Trophoblast cell (in vitro differentiated cells and primary cell): ENCODE measurements around the gene IFRD2.

Experiments used
- DNase-seq, 2 donors: peaks; one replicate each; pipeline ENCODE4 v3.0.0-alpha.2; 2016
- H2AFZ ChIP-seq: 2 replicates; pipeline ENCODE4 v1.6.1; 2013; ENCODE audit warnings: low read length, moderate library complexity, mild to moderate bottlenecking; ENCODE audit not compliant: insufficient read depth, poor library complexity
- H2AK5ac ChIP-seq: 2 replicates; pipeline ENCODE4 v1.6.1; 2013; ENCODE audit warnings: mild to moderate bottlenecking, low read length
- H2BK120ac ChIP-seq: 2 replicates; pipeline ENCODE4 v1.6.1; 2013; ENCODE audit warnings: low read length, mild to moderate bottlenecking, moderate library complexity; ENCODE audit not compliant: insufficient read depth, poor library complexity
- H2BK12ac ChIP-seq: 2 replicates; pipeline ENCODE4 v1.6.1; 2013; ENCODE audit warnings: mild to moderate bottlenecking, low read length, moderate library complexity
- H2BK5ac ChIP-seq: 2 replicates; pipeline ENCODE4 v1.6.1; 2013; ENCODE audit warnings: low read length, low read depth, moderate library complexity, mild to moderate bottlenecking; ENCODE audit not compliant: poor library complexity
- H3K14ac ChIP-seq: 2 replicates; pipeline ENCODE4 v1.6.1; 2013; ENCODE audit warnings: mild to moderate bottlenecking, low read length
- H3K18ac ChIP-seq: 2 replicates; pipeline ENCODE4 v1.6.1; 2013; ENCODE audit warnings: mild to moderate bottlenecking, low read length
- H3K23ac ChIP-seq: 2 replicates; pipeline ENCODE4 v1.6.1; 2013; ENCODE audit warnings: low read length
- H3K27ac ChIP-seq: 2 replicates; pipeline ENCODE4 v1.5.1; 2013; ENCODE audit warnings: low read depth, mild to moderate bottlenecking, inconsistent platforms, low read length, moderate library complexity
- H3K27me3 ChIP-seq: 2 replicates; pipeline ENCODE4 v1.6.1; 2013; ENCODE audit warnings: inconsistent platforms, mild to moderate bottlenecking, low read length, moderate library complexity; ENCODE audit not compliant: insufficient read depth
- H3K36me3 ChIP-seq, 2 experiments: 1 replicate in 1 of 2; 2 replicates in 1 of 2; pipeline ENCODE4 v1.6.1; 2013; ENCODE audit warnings: low read length in 2 of 2, mild to moderate bottlenecking in 2 of 2, moderate library complexity in 1 of 2; ENCODE audit not compliant: insufficient read depth in 2 of 2, control insufficient read depth in 1 of 2
- H3K4ac ChIP-seq: 2 replicates; pipeline ENCODE4 v1.6.1; 2013; ENCODE audit warnings: low read depth, mild to moderate bottlenecking, low read length, moderate library complexity
- H3K4me1 ChIP-seq, 2 experiments: 1 replicate in 1 of 2; 2 replicates in 1 of 2; pipeline ENCODE4 v1.6.1; 2013; ENCODE audit warnings: low read length in 2 of 2, mild to moderate bottlenecking in 2 of 2, moderate library complexity in 1 of 2; ENCODE audit not compliant: insufficient read depth in 2 of 2, control insufficient read depth in 1 of 2
- H3K4me2 ChIP-seq: 2 replicates; pipeline ENCODE4 v1.6.1; 2013; ENCODE audit warnings: inconsistent platforms, mild to moderate bottlenecking, low read length, moderate library complexity
- H3K4me3 ChIP-seq: 2 replicates; pipeline ENCODE4 v1.5.1; 2013; ENCODE audit warnings: mild to moderate bottlenecking, low read depth, low read length, inconsistent platforms
- H3K79me1 ChIP-seq: one replicate; pipeline ENCODE4 v1.6.1; 2013; ENCODE audit warnings: low read length
- H3K79me2 ChIP-seq: 2 replicates; pipeline ENCODE4 v1.6.1; 2013; ENCODE audit warnings: low read length, mild to moderate bottlenecking; ENCODE audit not compliant: control insufficient read depth, insufficient read depth, poor library complexity
- H3K9ac ChIP-seq: 2 replicates; pipeline ENCODE4 v1.6.1; 2013; ENCODE audit warnings: mild to moderate bottlenecking, low read length
- H3K9me3 ChIP-seq: 2 replicates; pipeline ENCODE4 v1.6.1; 2013; ENCODE audit warnings: low read depth, mild to moderate bottlenecking, control low read depth, inconsistent platforms, low read length; ENCODE audit not compliant: insufficient read depth
- H4K12ac ChIP-seq: 2 replicates; pipeline ENCODE4 v1.6.1; 2013; ENCODE audit warnings: low read depth, mild to moderate bottlenecking, low read length, moderate library complexity
- H4K8ac ChIP-seq: 2 replicates; pipeline ENCODE4 v1.6.1; 2013; ENCODE audit warnings: low read depth, mild to moderate bottlenecking, low read length, moderate library complexity
- H4K91ac ChIP-seq: one replicate; pipeline ENCODE4 v1.6.1; 2013; ENCODE audit warnings: low read depth, mild to moderate bottlenecking, low read length, moderate library complexity
- WGBS: extraction: QIAGEN DNeasy Blood & Tissue Kit; methylation state at CpG from one replicate; pipeline ENCODE4 v1.1.7; 2013; ENCODE audit warnings: missing lambda C conversion rate; ENCODE audit not compliant: insufficient read length, insufficient coverage; ENCODE audit errors: extremely low coverage; 5-methylcytosine and 5-hydroxymethylcytosine counted together

IFRD2 gene

GRCh38 chr3:50266017-50266416 lies 26.2 kb downstream of the IFRD2 start:
- WGBS: no CpG with 5 or more reads among the region's 6 CpGs
- Histone ChIP-seq H3K4ac (no peak overlapping the region), H4K12ac (no peak overlapping the region), H2AK5ac (peak overlapping the region; percentile 53), H3K9ac (no peak overlapping the region), H2BK12ac (peak overlapping the region; percentile 98), H3K4me1 (peaks cover 45 to 46% of the 10 kb centered on the region in 2 experiments), H3K27me3 (no peaks in the 10 kb centered on the region), H2BK120ac (peak overlapping the region; percentile 62), H3K9me3 (no peaks in the 10 kb centered on the region), H3K27ac (peak overlapping the region; percentile 41), H2BK5ac (peak overlapping the region; percentile 81), H3K36me3 (no peaks in the 10 kb centered on the region), H3K23ac (no peak overlapping the region), H3K4me3 (no peak overlapping the region), H2AFZ (no peak overlapping the region), H4K8ac (peak overlapping the region; percentile 80), H3K79me2 (peaks cover 7% of the 10 kb centered on the region), H3K79me1 (peaks cover 31% of the 10 kb centered on the region), H3K18ac (peak overlapping the region; percentile 56), H3K14ac (peak overlapping the region; percentile 92), H3K4me2 (no peak overlapping the region), H4K91ac (peak overlapping the region; percentile 98)
- DNase-seq: peak; percentile 64 to 73

GRCh38 chr3:50265571-50265970 lies 26.7 kb downstream of the IFRD2 start:
- Histone ChIP-seq H2BK12ac (peak overlapping the region; percentile 98), H2BK5ac (peak overlapping the region; percentile 81), H3K9me3 (no peaks in the 10 kb centered on the region), H3K9ac (no peak overlapping the region), H3K79me1 (peaks cover 35% of the 10 kb centered on the region), H3K4me3 (no peak overlapping the region), H3K27ac (peak overlapping the region; percentile 41), H3K14ac (peak overlapping the region; percentile 92), H3K79me2 (peaks cover 10% of the 10 kb centered on the region), H4K12ac (peak overlapping the region; percentile 12), H3K27me3 (no peaks in the 10 kb centered on the region), H2AFZ (peak overlapping the region; percentile 8), H4K91ac (peak overlapping the region; percentile 98), H2AK5ac (peak overlapping the region; percentile 53), H2BK120ac (peak overlapping the region; percentile 62), H3K18ac (peak overlapping the region; percentile 56), H3K4ac (peak overlapping the region; percentile 66), H3K23ac (no peak overlapping the region), H3K4me2 (no peak overlapping the region), H3K4me1 (peaks cover 45 to 48% of the 10 kb centered on the region in 2 experiments), H4K8ac (peak overlapping the region; percentile 80), H3K36me3 (no peaks in the 10 kb centered on the region)
- no CpG with 5 or more reads among the region's 1 CpG for WGBS
- no peak for DNase-seq

- Histone ChIP-seq H3K14ac (peak overlapping the region; percentile 92), H3K4me3 (no peak overlapping the region), H3K9ac (no peak overlapping the region), H3K18ac (peak overlapping the region; percentile 56), H3K79me2 (peaks cover 14% of the 10 kb centered on the region), H3K79me1 (peaks cover 40% of the 10 kb centered on the region), H2BK12ac (peak overlapping the region; percentile 98), H2AFZ (no peak overlapping the region), H4K91ac (peak overlapping the region; percentile 98), H3K4ac (peak overlapping the region; percentile 49), H3K36me3 (no peaks in the 10 kb centered on the region), H3K23ac (no peak overlapping the region), H3K4me2 (no peak overlapping the region), H4K12ac (peak overlapping the region; percentile 12), H3K27ac (peak overlapping the region; percentile 41), H3K27me3 (no peaks in the 10 kb centered on the region), H3K9me3 (no peaks in the 10 kb centered on the region), H4K8ac (peak overlapping the region; percentile 80), H2BK5ac (peak overlapping the region; percentile 81), H3K4me1 (peaks cover 46 to 49% of the 10 kb centered on the region in 2 experiments), H2BK120ac (peak overlapping the region; percentile 62), H2AK5ac (peak overlapping the region; percentile 53)
- no CpG with 5 or more reads among the region's 7 CpGs for WGBS
- DNase-seq: peak; percentile 90 to 91
Observed at GRCh38 chr3:50264964-50265485, 27.2 kb downstream of the IFRD2 start.

- H2BK120ac ChIP-seq: peak overlapping the region; percentile 96
- peak overlapping the region; percentile 35 for H2AFZ ChIP-seq
- no CpG with 5 or more reads among the region's 7 CpGs for WGBS
- peaks cover 14% of the 10 kb centered on the region for H3K79me2 ChIP-seq
- H4K8ac ChIP-seq: peak overlapping the region; percentile 87
- no peaks in the 10 kb centered on the region for H3K9me3 ChIP-seq
- peak overlapping the region; percentile 51 for H4K12ac ChIP-seq
- H3K27me3 ChIP-seq: no peaks in the 10 kb centered on the region
- peak overlapping the region; percentile 88 for H3K18ac ChIP-seq
- H4K91ac ChIP-seq: peak overlapping the region; percentile 97
- H3K4me2 ChIP-seq: peak overlapping the region; percentile 44
- peak overlapping the region; percentile 95 for H2BK12ac ChIP-seq
- peak; percentile 89 to 93 for DNase-seq
- H3K36me3 ChIP-seq: peaks cover 0 to 1% of the 10 kb centered on the region in 2 experiments
- H3K4me1 ChIP-seq: peaks cover 45 to 48% of the 10 kb centered on the region in 2 experiments
- H3K23ac ChIP-seq: no peak overlapping the region
- H3K14ac ChIP-seq: peak overlapping the region; percentile 96
- H3K4ac ChIP-seq: peak overlapping the region; percentile 61
- H3K4me3 ChIP-seq: no peak overlapping the region
- peak overlapping the region; percentile 94 for H2AK5ac ChIP-seq
- peak overlapping the region; percentile 20 for H3K9ac ChIP-seq
- peak overlapping the region; percentile 93 for H3K27ac ChIP-seq
- H2BK5ac ChIP-seq: peak overlapping the region; percentile 91
- H3K79me1 ChIP-seq: peaks cover 41% of the 10 kb centered on the region
Observed at GRCh38 chr3:50264383-50264963, 27.8 kb downstream of the IFRD2 start.
